GM19238 (cell line): ENCODE results near the gene OOSP3.
"Not testable (repeated sequence)": the region's sequence is repeated elsewhere in the genome, so short reads cannot be mapped to it uniquely, and the experiment has no call there.

Source experiments
- DNase-seq: peaks from one replicate; pipeline ENCODE4 v3.0.0; 2011; ENCODE audit warnings: low spot score; ENCODE audit not compliant: insufficient read length

Gene OOSP3

GRCh38 chr11:59875856-59876519 lies 2.6 kb upstream of the OOSP3 start:
- DNase-seq, result no peak

GRCh38 chr11:59877325-59877724 lies 1.3 kb upstream of the OOSP3 start:
- DNase-seq, result no peak

GRCh38 chr11:59877784-59878183 lies 798 bp upstream of the OOSP3 start:
- DNase-seq, result no peak

GRCh38 chr11:59879567-59879966 lies 985 bp downstream of the OOSP3 start:
- no peak for DNase-seq

GRCh38 chr11:59883597-59883996 lies 5.0 kb downstream of the OOSP3 start:
- no peak for DNase-seq

DNA sequence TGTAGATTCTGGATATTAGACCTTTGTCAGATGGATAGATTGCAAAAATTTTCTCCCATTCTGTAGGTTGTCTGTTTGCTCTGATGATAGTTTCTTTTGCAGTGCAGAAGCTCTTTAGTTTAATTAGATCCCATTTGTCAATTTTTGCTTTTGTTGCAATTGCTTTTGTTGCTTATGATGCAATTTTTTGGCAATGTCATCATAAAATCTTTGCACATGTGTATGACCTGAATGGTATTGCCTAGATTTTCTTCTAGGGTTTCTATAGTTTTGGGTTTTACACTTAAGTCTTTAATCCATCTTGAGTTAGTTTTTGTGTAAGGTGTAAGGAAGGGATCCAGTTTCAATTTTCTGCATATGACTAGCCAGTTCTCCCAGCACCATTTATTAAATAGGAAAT lies 8.6 kb downstream of the OOSP3 start:
- not testable (repeated sequence) for DNase-seq

- DNase-seq, result no peak
These were observed 13.2 kb downstream of the OOSP3 start for GRCh38 chr11:59891781-59892181.

GRCh38 chr11:59894616-59895015 lies 16.0 kb downstream of the OOSP3 start:
- no peak for DNase-seq

GRCh38 chr11:59898046-59898445 lies 19.5 kb downstream of the OOSP3 start:
- no peak for DNase-seq

DNA sequence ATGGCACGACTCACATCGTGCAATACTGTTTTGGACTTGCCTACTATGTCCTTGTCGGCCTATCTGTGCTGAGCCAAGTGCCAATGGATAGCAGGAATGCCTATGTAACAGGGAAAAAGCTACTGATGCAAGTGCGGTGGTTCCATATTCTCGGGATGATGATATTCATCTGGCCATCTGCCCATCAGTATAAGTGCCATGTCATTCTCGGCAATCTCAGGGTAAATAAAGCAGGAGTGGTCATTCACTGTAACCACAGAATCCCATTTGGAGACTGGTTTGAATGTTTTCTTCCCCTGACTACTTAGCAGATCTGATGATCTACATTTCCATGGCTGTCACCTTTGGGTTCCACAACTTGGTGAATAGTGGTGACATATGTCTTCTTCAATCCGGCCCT lies 20.1 kb downstream of the OOSP3 start:
- DNase-seq, result no peak

- DNase-seq, result no peak
These were observed 20.9 kb downstream of the OOSP3 start for GRCh38 chr11:59899532-59899931.

- no peak for DNase-seq
These were observed 22.0 kb downstream of the OOSP3 start for GRCh38 chr11:59900366-59901126.

GRCh38 chr11:59901306-59901705 lies 22.7 kb downstream of the OOSP3 start:
- no peak for DNase-seq

DNA sequence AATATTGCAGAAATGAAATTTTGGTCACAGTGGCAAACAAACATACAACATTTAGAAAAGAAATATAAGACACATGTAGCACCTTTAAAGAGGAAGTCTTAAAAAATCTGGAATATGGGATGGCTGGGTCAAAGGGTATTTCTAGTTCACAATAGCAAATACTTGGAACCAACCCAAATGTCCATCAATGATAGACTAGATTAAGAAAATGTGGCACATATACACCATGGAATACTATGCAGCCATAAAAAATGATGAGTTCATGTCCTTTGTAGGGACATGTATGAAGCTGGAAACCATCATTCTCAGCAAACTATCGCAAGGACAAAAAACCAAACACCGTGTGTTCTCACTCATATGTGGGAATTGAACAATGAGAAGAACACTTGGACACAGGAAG lies 25.0 kb downstream of the OOSP3 start:
- not testable (repeated sequence) for DNase-seq

GRCh38 chr11:59918480-59918879 lies 39.9 kb downstream of the OOSP3 start:
- no peak for DNase-seq

DNA sequence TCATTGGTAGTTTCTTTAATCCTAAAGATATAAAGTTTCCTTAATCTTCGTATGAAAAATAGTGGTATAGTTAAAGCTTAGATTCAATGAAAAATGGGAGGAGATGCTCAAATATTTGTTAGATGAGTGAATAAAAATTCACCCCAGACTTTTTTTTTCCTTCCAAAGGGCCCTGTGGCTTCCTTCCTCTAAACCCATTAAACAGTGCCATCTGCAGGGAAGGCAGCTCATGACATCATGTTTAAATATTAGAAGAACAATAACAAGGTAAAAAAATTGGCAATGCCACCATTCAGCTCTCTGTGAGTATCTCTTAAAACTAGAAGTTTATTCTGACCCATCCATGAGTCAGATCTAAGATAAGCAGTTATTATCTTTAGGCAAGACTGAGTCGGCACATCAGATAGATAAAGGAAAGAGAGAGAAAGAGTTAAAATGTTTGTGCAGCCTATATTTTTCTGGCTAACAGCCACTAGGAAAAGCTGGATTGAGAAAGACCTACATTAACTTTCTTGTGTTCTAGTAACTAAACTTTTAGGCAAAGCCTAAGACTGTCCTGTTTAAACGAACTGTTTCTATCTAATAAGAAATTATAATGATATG lies 40.5 kb downstream of the OOSP3 start:
- no peak for DNase-seq

DNA sequence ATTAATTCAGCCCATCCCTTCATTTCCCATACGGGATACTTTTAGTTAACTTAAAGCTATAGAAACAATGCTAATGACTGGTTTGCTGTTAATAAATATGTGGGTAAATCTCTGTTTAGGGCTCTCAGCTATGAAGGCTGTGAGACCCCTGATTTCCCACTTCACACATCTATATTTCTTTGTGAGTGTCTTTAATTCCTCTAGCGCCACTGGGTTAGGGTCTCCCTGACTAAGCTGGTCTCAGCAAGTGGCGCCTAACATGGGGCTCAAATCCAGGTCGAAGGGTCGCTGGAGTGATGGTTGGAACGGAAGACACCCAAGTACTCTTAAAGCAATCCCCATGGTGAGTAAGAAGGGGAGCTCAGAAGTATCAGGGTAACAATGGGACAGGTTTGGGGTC lies 45.2 kb downstream of the OOSP3 start:
- no peak for DNase-seq

GRCh38 chr11:59931688-59932087 lies 53.1 kb downstream of the OOSP3 start:
- DNase-seq, result no peak

- no peak for DNase-seq
These were observed 59.5 kb downstream of the OOSP3 start, which contains the start of gene OOSP1 for GRCh38 chr11:59938132-59938531. Gene OOSP1, plus strand, starts transcription at chr11:59938432. Its CDS starts 23 bp downstream, at chr11:59938455.

GRCh38 chr11:59938718-59939117 lies 60.1 kb downstream of the OOSP3 start:
- no peak for DNase-seq

GRCh38 chr11:59939482-59939881 lies 60.9 kb downstream of the OOSP3 start:
- no peak for DNase-seq

DNA sequence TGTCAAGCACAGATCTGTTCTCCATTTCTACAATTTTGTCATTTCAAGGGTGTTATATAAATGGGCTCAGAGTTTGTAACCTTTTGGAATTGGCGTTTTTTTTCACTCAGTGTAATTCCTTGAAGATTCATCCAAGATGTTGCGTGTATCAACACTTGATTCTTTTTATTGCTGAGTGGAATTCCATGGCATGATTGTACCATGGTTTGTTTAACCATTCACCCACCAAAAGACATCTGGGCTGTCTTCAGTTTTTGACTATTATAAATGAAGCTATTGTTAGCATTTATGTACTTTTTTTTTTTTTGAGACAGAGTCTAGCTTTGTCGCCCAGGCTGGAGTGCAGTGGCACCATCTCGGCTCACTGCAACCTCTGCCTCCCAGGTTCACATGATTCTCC lies 62.5 kb downstream of the OOSP3 start:
- DNase-seq, result no peak
